HEK293T (cell line): Measurements from ENCODE around the gene EVA1A.

Experiments used
- ELF4 ChIP-seq: fragments of 450-650 bp; IDR thresholded peaks from 2 replicates; pipeline ENCODE4 v1.6.1; 2017; ENCODE audit warnings: antibody characterized with exemption
- HDGF ChIP-seq: fragments of 450-650 bp; IDR thresholded peaks from 2 replicates; pipeline ENCODE4 v1.6.1; 2017; ENCODE audit warnings: antibody characterized with exemption, borderline replicate concordance
- NFRKB ChIP-seq: fragments of 450-650 bp; IDR thresholded peaks from 2 replicates; pipeline ENCODE4 v1.6.1; 2016; ENCODE audit warnings: mild to moderate bottlenecking, moderate library complexity
- SP1 ChIP-seq: fragments of 450-650 bp; IDR thresholded peaks from 2 replicates; pipeline ENCODE4 v1.6.1; 2017
- SUZ12 ChIP-seq: fragments of 450-650 bp; IDR thresholded peaks from 2 replicates; pipeline ENCODE4 v1.6.1; 2016; ENCODE audit warnings: mild to moderate bottlenecking
- ZNF384 ChIP-seq: fragments of 450-650 bp; IDR thresholded peaks from 2 replicates; pipeline ENCODE4 v1.6.1; 2016

- TF ChIP-seq HDGF (no peak), ZNF384 (no peak), NFRKB (no peak), SP1 (no peak), SUZ12 (no peak), ELF4 (no peak)
Observed at GRCh38 chr2:75533135-75533534, 27.6 kb downstream of the EVA1A start.
